Measurements from ENCODE around the gene TUBGCP2.
A peak's percentile ranks its signal among the peaks of the same experiment; 100 is the strongest.

Gene TUBGCP2

GRCh38 chr10:133278577-133279265, 30.0 kb downstream of the TUBGCP2 start:
- peak in 1 of 2 donors; percentile 38 for DNase-seq (ENCODE audit: low read depth in 2 of 2)

GRCh38 chr10:133277993-133278576, 30.6 kb downstream of the TUBGCP2 start:
- DNase-seq (ENCODE audit: low read depth in 2 of 2), result no peak

GRCh38 chr10:133277277-133277992, 31.2 kb downstream of the TUBGCP2 start:
- DNase-seq (ENCODE audit: low read depth in 2 of 2), result no peak

- DNase-seq (ENCODE audit: low read depth in 2 of 2), result peak; percentile 47 to 67
These were observed 32.1 kb downstream of the TUBGCP2 start, which contains the start of gene ADAM8 for GRCh38 chr10:133276435-133277201. TSS of gene ADAM8 (minus strand) at chr10:133276868. CDS start at chr10:133276817, 51 bp downstream.

GRCh38 chr10:133276100-133276434, 32.6 kb downstream of the TUBGCP2 start:
- no peak for DNase-seq (ENCODE audit: low read depth in 2 of 2)

- DNase-seq (ENCODE audit: low read depth in 2 of 2), result peak in 1 of 2 donors; percentile 41
These were observed 33.0 kb downstream of the TUBGCP2 start for GRCh38 chr10:133275684-133276092.

- peak; percentile 75 to 80 for DNase-seq (ENCODE audit: low read depth in 2 of 2)
These were observed 33.7 kb downstream of the TUBGCP2 start for GRCh38 chr10:133274751-133275683.

- no peak for DNase-seq (ENCODE audit: low read depth in 2 of 2)
These were observed 35.0 kb downstream of the TUBGCP2 start for GRCh38 chr10:133273534-133274143.

GRCh38 chr10:133272964-133273420, 35.7 kb downstream of the TUBGCP2 start:
- no peak for DNase-seq (ENCODE audit: low read depth in 2 of 2)

- DNase-seq (ENCODE audit: low read depth in 2 of 2), result no peak
These were observed 36.2 kb downstream of the TUBGCP2 start for GRCh38 chr10:133272301-133272963.

- DNase-seq (ENCODE audit: low read depth in 2 of 2), result no peak
These were observed 37.0 kb downstream of the TUBGCP2 start for GRCh38 chr10:133271521-133272300.

GRCh38 chr10:133270773-133271297, 37.8 kb downstream of the TUBGCP2 start:
- DNase-seq (ENCODE audit: low read depth in 2 of 2), result no peak

- no peak for DNase-seq (ENCODE audit: low read depth in 2 of 2)
These were observed 38.5 kb downstream of the TUBGCP2 start for GRCh38 chr10:133270204-133270603.

- no peak for DNase-seq (ENCODE audit: low read depth in 2 of 2)
These were observed 39.3 kb downstream of the TUBGCP2 start for GRCh38 chr10:133269367-133269766.

- no peak for DNase-seq (ENCODE audit: low read depth in 2 of 2)
These were observed 40.1 kb downstream of the TUBGCP2 start for GRCh38 chr10:133268532-133268931.

GRCh38 chr10:133267829-133268228, 40.8 kb downstream of the TUBGCP2 start:
- DNase-seq (ENCODE audit: low read depth in 2 of 2), result no peak

- no peak for DNase-seq (ENCODE audit: low read depth in 2 of 2)
These were observed 41.4 kb downstream of the TUBGCP2 start for GRCh38 chr10:133267293-133267692.

- DNase-seq (ENCODE audit: low read depth in 2 of 2), result no peak
These were observed 42.4 kb downstream of the TUBGCP2 start for GRCh38 chr10:133266056-133266795.
